Iris pigment epithelial cell (primary cell): Measurements from ENCODE around the gene DUOX2.
"Not testable (repeated sequence)": the region's sequence is repeated elsewhere in the genome, so short reads cannot be mapped to it uniquely, and the experiment has no call there.

Source experiments
- DNase-seq: peaks from one replicate; pipeline ENCODE4 v3.0.0-alpha.2; 2011; ENCODE audit warnings: low read depth

Gene DUOX2

DNA sequence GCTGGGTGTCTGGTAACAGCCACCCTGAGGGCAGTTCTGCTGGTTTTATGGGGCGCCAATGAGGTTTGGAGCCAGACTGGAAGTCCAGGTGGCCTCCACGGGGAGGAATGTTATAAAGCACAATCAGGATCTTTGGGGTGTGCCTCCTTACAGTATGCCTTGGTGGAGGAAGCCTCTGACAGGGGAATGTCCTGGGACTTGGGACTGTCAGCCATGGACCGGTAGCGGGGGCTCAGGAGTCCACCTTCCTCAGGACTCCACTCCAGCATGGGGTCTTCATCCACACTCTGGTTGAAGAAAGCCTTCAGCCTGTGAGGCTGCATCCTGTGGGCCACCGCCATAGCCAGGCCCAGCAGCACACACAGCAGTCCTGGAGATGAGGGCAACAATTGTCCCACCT lies 5.0 kb upstream of the DUOX2 start:
- DNase-seq: no peak

- DNase-seq: peak; percentile 90
These were observed 4.2 kb upstream of the DUOX2 start for GRCh38 chr15:45118131-45118588.

DNA sequence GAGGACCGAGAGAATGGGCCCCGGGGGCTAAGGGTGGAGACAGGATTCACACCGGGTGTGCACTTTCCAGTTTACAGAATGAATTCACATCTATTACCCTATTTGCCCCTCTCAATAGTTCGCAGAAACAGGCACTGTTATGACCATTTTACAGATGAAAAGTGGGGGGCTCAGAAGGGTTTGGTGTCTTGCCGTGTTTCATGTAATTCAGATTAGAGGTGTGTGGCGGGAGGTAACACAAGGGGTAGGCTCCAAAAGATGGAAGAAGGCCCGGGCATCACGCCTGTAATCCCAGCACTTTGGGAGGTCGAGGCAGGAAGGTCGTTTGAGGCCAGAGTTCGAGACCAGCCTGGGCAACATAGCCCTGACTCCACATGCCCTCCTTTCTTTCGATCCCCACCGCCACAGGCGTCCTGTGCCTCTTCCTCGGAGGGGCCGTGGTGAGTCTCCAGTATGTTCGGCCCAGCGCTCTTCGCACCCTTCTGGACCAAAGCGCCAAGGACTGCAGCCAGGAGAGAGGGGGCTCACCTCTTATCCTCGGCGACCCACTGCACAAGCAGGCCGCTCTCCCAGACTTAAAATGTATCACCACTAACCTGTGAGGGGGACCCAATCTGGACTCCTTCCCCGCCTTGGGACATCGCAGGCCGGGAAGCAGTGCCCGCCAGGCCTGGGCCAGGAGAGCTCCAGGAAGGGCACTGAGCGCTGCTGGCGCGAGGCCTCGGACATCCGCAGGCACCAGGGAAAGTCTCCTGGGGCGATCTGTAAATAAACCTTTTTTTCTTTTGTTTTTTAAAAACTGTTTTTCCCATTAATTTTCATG lies 3.5 kb upstream of the DUOX2 start:
- no peak for DNase-seq

GRCh38 chr15:45116482-45117307 lies 2.7 kb upstream of the DUOX2 start:
- no peak for DNase-seq

DNA sequence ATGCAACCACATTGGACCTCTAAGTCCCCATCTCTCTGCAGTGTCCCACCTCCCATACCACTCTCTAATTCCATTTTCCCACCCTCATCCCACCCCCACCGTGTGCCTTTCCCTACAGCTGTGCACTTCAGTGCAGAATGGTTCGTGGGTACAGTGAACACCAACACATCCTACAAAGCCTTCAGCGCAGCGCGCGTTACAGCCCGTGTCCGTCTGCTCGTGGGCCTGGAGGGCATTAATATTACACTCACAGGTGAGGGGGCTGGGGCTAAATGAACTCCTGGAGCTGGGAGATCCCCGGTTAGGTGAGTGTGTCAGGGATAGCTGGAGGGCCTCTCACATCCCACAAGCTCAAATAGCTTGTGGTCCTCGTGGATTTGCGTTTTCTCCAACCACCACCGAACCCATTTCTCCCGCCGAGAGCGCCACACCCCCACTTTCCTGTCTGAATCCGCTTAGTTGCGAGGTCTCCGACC lies 2.1 kb upstream of the DUOX2 start:
- no peak for DNase-seq

- no peak for DNase-seq
These were observed 1.4 kb upstream of the DUOX2 start for GRCh38 chr15:45115312-45115820.

DNA sequence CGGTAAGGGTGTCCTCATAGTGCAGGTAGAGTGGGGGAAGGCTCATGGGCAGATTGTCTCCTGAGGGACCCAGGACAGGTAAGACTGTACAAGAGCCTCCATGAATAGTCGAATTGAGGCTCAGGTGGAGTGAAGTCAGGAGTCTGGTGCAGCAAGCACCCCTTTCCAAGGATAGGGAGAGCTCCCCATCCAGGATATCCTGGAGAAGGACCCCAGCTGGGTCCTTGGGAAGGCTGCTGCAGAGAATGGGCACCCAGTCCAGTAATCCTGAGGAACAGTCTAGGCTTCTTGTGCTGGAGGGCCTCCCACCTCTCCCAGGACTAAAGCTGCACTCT lies 746 bp upstream of the DUOX2 start:
- no peak for DNase-seq

GRCh38 chr15:45113380-45113990 lies 487 bp downstream of the DUOX2 start:
- no peak for DNase-seq

- DNase-seq: no peak
These were observed 1.2 kb downstream of the DUOX2 start for GRCh38 chr15:45112591-45113379.

DNA sequence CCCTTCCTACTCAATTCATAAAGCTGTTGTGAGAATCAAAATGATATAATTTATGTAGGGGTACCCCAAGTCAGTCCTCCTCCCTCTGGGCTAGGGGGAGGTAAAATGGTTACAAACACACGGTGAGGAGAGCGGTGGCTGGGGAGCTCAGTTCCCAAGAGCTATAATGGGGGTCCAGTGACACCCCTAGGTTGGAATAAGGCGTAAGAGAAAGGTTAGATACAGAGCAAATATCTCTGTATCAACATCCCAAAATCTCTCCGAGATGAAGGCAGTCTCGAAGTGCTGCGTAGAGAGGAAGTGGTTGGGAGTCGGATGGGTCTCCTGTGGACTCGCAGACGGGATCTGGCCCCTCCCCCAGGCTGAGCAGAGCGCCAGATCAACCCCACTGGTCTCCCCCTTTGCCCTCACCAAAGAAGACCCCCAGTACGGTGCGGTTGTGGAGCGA lies 1.8 kb downstream of the DUOX2 start:
- no peak for DNase-seq

DNA sequence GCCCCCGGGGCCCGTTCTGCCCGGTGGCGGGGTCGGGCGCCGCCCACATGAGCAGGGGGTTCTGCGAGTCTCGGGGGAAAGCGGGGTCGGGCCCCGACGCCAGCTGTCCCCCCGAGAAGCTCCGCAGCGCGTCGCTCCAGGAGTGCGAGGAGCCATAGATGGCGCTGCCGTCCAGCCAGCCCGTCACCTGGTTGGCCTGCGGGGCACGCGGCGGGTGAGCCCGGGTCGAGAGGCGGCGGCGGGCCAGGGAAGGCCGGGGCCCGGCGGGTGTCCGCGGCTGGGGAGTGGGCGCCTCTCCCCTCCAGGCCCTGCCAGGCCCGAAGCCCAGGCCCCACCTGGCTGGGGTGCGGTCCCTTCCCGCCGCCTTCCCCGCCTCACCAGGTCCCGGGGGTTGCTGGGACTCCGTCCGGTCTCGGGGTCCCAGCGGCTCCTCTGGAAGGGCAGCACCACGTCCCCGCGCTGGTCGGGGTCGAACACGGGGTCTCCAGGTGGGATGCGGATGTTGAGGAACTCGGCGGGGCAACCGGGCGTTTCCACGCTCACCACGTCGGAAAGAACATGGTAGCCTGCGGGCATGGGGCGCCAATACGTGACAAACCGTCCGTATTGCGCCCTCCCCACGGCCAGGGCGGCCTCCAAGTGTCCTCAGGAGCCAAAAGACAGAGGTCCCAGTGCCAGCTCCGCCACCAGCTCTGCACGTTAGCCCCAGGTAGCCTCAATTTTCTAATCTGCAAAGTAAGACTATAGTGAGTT lies 2.4 kb downstream of the DUOX2 start:
- DNase-seq: no peak

DNA sequence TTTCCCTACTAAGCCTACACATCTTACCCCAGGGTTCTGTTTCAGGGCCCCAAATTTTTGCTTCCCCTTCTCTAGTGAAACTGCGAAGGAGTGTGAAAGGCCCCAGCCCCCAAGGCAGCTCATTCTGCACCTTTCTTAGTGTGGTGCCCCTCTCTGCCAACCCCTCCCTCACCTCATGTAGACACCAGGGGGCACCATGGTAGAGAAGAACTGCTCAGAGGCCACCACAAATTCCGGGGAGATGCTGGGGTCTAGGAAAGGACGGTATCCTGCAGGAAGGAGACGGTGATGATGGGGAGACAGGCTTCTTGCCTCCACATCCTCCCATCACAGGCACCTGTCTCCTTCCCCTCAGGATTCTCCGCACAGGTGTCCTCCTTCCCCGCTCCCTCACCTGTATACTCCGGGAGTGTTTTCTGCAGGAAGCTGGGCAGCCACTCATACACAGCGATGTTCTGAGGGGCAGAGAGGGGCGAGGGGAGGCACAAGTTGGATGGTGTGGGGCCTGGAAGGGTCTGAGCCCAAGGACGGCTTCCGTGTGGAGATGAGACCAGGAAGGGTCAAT lies 3.6 kb downstream of the DUOX2 start:
- no peak for DNase-seq

DNA sequence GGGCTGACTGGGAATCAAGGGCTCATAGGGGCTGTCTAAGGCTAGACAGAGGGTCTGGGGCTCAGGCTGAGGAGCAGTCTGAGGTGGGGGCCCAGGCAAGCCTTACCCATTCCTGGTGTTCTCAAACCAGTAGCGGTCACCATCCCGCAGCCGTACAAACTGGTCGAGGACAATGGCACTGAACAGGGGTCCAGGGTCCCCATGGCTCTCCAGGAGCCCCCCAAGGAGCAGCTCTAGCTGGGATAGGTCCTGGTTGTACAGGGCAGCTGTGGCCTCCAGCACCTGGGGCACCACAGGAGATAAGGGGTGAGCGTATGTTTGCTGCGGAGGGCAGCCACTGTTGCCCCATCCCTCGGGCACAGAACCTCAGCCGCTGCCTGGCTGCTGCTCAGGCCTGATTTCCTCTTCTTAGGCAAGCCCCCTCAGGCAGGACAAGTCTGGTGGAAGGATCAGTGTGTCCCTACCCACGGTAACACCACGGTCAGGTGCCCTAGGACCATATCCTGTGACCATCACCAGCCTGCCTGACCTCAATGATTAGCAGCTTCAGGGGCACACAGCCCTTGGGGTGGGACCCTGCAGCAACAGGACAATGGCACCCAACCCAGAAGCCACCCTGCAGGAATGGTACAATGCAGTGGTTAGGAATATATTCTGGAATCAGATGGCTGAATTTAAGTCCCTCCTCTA lies 5.9 kb downstream of the DUOX2 start:
- no peak for DNase-seq

- no peak for DNase-seq
These were observed 7.8 kb downstream of the DUOX2 start for GRCh38 chr15:45106002-45106790.

- no peak for DNase-seq
These were observed 8.4 kb downstream of the DUOX2 start for GRCh38 chr15:45105586-45105985.

GRCh38 chr15:45104170-45104569 lies 9.8 kb downstream of the DUOX2 start:
- not testable (repeated sequence) for DNase-seq

DNA sequence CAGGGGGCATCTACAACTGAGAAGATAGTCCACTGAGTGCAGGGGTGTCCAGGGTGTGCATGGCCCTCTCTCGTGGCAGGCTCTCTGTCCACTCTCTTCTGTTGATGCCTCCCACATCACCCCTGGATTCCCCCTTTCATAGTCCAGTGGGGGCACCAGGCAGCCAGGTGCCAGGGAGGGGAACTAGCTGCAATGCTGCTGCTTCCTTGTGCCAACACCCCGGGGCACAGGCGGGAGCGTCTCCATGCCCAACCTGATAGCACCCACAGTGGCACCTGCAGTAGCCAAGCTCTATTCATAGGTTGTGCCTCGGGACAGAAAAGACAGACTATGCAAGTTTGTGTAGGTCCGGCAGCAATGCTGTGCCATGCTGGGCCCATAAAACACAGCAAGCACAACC lies 11.7 kb downstream of the DUOX2 start:
- no peak for DNase-seq

GRCh38 chr15:45101749-45102148 lies 12.2 kb downstream of the DUOX2 start:
- DNase-seq: no peak
